ENCODE data around the gene FBXL13. TPM values are rescaled to one million over a fixed set of nuclear protein-coding genes. Genes with fewer than 3 reads are reported as not detected.
"Not testable (repeated sequence)": the region's sequence is repeated elsewhere in the genome, so short reads cannot be mapped to it uniquely, and the experiment has no call there.

Gene FBXL13
- total and polyA plus RNA-seq, 2 experiments from 2014 or later = 1.2 to 2.5 TPM

DNA sequence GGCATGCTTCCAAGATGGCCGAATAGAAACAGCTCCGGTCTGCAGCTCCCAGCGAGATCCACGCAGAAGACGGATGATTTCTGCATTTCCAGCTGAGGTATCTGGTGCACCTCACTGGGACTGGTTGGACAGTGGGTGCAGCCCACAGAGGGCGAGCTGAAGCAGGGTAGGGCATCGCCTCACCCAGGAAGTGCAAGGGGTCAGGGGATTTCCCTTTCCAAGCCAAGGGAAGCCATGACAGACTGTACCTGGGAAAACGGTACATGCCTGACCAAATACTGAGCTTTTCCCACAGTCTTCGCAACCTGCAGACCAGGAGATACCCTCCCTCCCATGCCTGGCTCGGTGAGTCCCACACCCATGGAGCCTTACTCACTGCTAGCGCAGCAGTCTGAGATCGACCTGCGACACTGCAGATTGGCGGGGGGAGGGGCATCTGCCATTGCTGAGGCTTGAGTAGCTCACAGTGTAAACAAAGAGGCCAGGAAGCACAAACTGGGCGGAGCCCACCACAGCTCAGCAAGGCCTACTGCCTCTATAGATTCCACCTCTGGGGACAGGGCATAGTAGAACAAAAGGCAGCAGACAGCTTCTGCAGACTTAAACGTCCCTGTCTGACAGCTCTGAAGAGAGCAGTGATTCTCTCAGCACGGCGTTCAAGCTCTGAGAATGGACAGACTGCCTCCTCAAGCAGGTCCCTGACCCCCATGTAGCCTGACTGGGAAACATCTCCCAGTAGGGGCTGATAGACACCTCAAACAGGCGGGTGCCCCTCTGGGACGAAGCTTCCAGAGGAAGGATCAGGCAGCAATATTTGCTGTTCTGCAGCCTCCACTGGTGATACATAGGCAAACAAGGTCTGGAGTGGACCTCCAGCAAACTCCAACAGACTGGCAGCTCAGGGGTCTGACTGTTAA, 36.5 kb downstream of the FBXL13 start:
- H3K4me1 Mint-ChIP-seq; H3K79me2 ChIP-seq (replicated peaks; ENCODE audit: insufficient read depth); H3K4me3 Mint-ChIP-seq; H3F3A ChIP-seq (replicated peaks; ENCODE audit: low read depth); H3K27ac ChIP-seq (ENCODE audit: low read depth); H3K27me3 ChIP-seq (ENCODE audit: insufficient read depth); H4K20me1 ChIP-seq (replicated peaks; ENCODE audit: insufficient read depth); H3K4me1 ChIP-seq (ENCODE audit: insufficient read depth); H3K9me2 ChIP-seq (ENCODE audit: insufficient read depth); H3K36me3 ChIP-seq (ENCODE audit: insufficient read depth); H3K27me3 Mint-ChIP-seq (ENCODE audit: insufficient read depth, low read depth, poor library complexity); H3K4me3 ChIP-seq; H3K27ac Mint-ChIP-seq: not testable (repeated sequence)
- H3K36me3 Mint-ChIP-seq (ENCODE audit: low read depth) = peaks cover 33% of the 10 kb centered on the region
- peak; percentile 65 for DNase-seq (ENCODE audit: low spot score)
- TF ChIP-seq, protein P1, sequence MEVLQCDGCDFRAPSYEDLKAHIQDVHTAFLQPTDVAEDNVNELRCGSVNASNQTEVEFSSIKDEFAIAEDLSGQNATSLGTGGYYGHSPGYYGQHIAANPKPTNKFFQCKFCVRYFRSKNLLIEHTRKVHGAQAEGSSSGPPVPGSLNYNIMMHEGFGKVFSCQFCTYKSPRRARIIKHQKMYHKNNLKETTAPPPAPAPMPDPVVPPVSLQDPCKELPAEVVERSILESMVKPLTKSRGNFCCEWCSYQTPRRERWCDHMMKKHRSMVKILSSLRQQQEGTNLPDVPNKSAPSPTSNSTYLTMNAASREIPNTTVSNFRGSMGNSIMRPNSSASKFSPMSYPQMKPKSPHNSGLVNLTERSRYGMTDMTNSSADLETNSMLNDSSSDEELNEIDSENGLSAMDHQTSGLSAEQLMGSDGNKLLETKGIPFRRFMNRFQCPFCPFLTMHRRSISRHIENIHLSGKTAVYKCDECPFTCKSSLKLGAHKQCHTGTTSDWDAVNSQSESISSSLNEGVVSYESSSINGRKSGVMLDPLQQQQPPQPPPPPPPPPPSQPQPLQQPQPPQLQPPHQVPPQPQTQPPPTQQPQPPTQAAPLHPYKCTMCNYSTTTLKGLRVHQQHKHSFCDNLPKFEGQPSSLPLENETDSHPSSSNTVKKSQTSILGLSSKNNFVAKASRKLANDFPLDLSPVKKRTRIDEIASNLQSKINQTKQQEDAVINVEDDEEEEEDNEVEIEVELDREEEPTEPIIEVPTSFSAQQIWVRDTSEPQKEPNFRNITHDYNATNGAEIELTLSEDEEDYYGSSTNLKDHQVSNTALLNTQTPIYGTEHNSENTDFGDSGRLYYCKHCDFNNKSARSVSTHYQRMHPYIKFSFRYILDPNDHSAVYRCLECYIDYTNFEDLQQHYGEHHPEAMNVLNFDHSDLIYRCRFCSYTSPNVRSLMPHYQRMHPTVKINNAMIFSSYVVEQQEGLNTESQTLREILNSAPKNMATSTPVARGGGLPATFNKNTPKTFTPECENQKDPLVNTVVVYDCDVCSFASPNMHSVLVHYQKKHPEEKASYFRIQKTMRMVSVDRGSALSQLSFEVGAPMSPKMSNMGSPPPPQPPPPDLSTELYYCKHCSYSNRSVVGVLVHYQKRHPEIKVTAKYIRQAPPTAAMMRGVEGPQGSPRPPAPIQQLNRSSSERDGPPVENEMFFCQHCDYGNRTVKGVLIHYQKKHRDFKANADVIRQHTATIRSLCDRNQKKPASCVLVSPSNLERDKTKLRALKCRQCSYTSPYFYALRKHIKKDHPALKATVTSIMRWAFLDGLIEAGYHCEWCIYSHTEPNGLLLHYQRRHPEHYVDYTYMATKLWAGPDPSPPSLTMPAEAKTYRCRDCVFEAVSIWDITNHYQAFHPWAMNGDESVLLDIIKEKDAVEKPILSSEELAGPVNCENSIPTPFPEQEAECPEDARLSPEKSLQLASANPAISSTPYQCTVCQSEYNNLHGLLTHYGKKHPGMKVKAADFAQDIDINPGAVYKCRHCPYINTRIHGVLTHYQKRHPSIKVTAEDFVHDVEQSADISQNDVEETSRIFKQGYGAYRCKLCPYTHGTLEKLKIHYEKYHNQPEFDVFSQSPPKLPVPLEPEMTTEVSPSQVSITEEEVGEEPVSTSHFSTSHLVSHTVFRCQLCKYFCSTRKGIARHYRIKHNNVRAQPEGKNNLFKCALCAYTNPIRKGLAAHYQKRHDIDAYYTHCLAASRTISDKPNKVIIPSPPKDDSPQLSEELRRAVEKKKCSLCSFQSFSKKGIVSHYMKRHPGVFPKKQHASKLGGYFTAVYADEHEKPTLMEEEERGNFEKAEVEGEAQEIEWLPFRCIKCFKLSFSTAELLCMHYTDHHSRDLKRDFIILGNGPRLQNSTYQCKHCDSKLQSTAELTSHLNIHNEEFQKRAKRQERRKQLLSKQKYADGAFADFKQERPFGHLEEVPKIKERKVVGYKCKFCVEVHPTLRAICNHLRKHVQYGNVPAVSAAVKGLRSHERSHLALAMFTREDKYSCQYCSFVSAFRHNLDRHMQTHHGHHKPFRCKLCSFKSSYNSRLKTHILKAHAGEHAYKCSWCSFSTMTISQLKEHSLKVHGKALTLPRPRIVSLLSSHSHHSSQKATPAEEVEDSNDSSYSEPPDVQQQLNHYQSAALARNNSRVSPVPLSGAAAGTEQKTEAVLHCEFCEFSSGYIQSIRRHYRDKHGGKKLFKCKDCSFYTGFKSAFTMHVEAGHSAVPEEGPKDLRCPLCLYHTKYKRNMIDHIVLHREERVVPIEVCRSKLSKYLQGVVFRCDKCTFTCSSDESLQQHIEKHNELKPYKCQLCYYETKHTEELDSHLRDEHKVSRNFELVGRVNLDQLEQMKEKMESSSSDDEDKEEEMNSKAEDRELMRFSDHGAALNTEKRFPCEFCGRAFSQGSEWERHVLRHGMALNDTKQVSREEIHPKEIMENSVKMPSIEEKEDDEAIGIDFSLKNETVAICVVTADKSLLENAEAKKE (CRISPR knock-in tag; IDR thresholded peaks at IDR 0.05) = 0 out of 2 replicates have a peak, but pooled peaks have one; percentile 20
- H3K9me3 Mint-ChIP-seq = peaks cover 44% of the 10 kb centered on the region
- ATAC-seq = peak; percentile 35; the same call in 2 of the 3 replicates
- peak overlapping the region; percentile 84; the same call in 1 of the 2 replicates for H2AFZ ChIP-seq
- H3K4me2 ChIP-seq = peak overlapping the region; percentile 62; the same call in 1 of the 2 replicates

DNA sequence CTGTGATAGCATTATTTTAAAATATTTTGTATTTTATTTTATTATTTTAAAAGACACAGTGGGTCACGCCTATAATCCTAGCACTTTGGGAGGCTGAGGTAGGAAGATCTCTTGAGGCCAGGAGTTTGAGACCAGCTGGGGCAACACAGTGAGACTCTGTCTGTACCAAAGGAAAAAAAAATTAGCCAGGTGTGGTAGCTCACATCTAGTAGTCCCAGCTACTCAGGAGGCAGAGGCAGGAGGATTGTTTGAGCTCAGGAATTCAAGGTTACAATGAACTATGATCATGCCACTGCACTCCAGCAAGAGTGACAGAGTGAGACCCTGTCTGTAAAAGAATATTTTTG, 37.1 kb downstream of the FBXL13 start:
- no peak overlapping the region for H2AFZ ChIP-seq
- Mint-ChIP-seq H3K36me3 (ENCODE audit: low read depth) (peaks cover 26% of the 10 kb centered on the region), H3K9me3 (peaks cover 39% of the 10 kb centered on the region), H3K27me3 (ENCODE audit: insufficient read depth, low read depth, poor library complexity) (peaks cover 2% of the 10 kb centered on the region), H3K4me1 (no peaks in the 10 kb centered on the region), H3K27ac (no peak overlapping the region), H3K4me3 (no peak overlapping the region)
- peaks cover 4% of the 10 kb centered on the region; the same call in 1 of the 2 replicates for H3K9me2 ChIP-seq (ENCODE audit: insufficient read depth)
- no peaks in the 10 kb centered on the region for H3K36me3 ChIP-seq (ENCODE audit: insufficient read depth)
- H4K20me1 ChIP-seq (replicated peaks; ENCODE audit: insufficient read depth) = no peaks in the 10 kb centered on the region
- no peak for DNase-seq (ENCODE audit: low spot score)
- no peak overlapping the region for H3K27ac ChIP-seq (ENCODE audit: low read depth)
- peaks cover 4% of the 10 kb centered on the region; the same call in 1 of the 2 replicates for H3K4me1 ChIP-seq (ENCODE audit: insufficient read depth)
- ATAC-seq = no peak
- H3K79me2 ChIP-seq (replicated peaks; ENCODE audit: insufficient read depth) = no peaks in the 10 kb centered on the region
- H3K4me3 ChIP-seq = no peak overlapping the region
- no peaks in the 10 kb centered on the region for H3F3A ChIP-seq (replicated peaks; ENCODE audit: low read depth)
- no peak overlapping the region for H3K4me2 ChIP-seq
- H3K27me3 ChIP-seq (ENCODE audit: insufficient read depth) = no peaks in the 10 kb centered on the region
- TF ChIP-seq POLR2AphosphoS5 (IDR thresholded peaks at IDR 0.05; ENCODE audit: low read depth) (no peak), STAT1 (IDR thresholded peaks at IDR 0.05; ENCODE audit: unreplicated experiment) (no peak), ZNF114 (CRISPR knock-in tag; IDR thresholded peaks at IDR 0.05) (no peak)
- TF ChIP-seq, protein P2, sequence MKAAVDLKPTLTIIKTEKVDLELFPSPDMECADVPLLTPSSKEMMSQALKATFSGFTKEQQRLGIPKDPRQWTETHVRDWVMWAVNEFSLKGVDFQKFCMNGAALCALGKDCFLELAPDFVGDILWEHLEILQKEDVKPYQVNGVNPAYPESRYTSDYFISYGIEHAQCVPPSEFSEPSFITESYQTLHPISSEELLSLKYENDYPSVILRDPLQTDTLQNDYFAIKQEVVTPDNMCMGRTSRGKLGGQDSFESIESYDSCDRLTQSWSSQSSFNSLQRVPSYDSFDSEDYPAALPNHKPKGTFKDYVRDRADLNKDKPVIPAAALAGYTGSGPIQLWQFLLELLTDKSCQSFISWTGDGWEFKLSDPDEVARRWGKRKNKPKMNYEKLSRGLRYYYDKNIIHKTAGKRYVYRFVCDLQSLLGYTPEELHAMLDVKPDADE (IDR thresholded peaks at IDR 0.05) = no peak
- TF ChIP-seq, protein P3, sequence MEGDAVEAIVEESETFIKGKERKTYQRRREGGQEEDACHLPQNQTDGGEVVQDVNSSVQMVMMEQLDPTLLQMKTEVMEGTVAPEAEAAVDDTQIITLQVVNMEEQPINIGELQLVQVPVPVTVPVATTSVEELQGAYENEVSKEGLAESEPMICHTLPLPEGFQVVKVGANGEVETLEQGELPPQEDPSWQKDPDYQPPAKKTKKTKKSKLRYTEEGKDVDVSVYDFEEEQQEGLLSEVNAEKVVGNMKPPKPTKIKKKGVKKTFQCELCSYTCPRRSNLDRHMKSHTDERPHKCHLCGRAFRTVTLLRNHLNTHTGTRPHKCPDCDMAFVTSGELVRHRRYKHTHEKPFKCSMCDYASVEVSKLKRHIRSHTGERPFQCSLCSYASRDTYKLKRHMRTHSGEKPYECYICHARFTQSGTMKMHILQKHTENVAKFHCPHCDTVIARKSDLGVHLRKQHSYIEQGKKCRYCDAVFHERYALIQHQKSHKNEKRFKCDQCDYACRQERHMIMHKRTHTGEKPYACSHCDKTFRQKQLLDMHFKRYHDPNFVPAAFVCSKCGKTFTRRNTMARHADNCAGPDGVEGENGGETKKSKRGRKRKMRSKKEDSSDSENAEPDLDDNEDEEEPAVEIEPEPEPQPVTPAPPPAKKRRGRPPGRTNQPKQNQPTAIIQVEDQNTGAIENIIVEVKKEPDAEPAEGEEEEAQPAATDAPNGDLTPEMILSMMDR (conservative IDR thresholded peaks at IDR 0.05; ENCODE audit: low read depth in 2 of 2) = no peak

Measured in GM23338 (cell line).